Activated CD4-positive, alpha-beta memory T cell treated with anti-CD3 and anti-CD28 coated beads for 36 hours (primary cell): ENCODE results near the gene WDR43. TPM values are rescaled to one million over a fixed set of nuclear protein-coding genes. Genes with fewer than 3 reads are reported as not detected.
"Not testable (repeated sequence)": the region's sequence is repeated elsewhere in the genome, so short reads cannot be mapped to it uniquely, and the experiment has no call there.

Experiments used
- CTCF ChIA-PET: fragments of 350-600 bp; sonication (Branson Sonifier 250); formaldehyde crosslinking; loops from one replicate; lab custom pipeline; 2021; ENCODE audit warnings: antibody characterized with exemption, inconsistent platforms; lab: Charles Lee
- POLR2A ChIA-PET: fragments of 350-600 bp; sonication (Branson Sonifier 250); formaldehyde crosslinking; loops from one replicate; lab custom pipeline; 2021; ENCODE audit warnings: antibody characterized with exemption; lab: Charles Lee
- DNase-seq: peaks from one replicate; pipeline ENCODE4 v3.0.0-alpha.2; 2020
- H3K27ac Mint-ChIP-seq: one replicate; pipeline ENCODE4 v1.8.0; 2021; ENCODE audit warnings: mixed read lengths
- H3K27me3 Mint-ChIP-seq: one replicate; pipeline ENCODE4 v1.8.0; 2021; ENCODE audit warnings: mixed read lengths
- H3K36me3 Mint-ChIP-seq: one replicate; pipeline ENCODE4 v1.8.0; 2021; ENCODE audit warnings: mixed read lengths
- H3K4me1 Mint-ChIP-seq: one replicate; pipeline ENCODE4 v1.8.0; 2021; ENCODE audit warnings: low read depth, mixed read lengths
- H3K4me3 Mint-ChIP-seq: one replicate; pipeline ENCODE4 v1.8.0; 2021; ENCODE audit warnings: mild to moderate bottlenecking, mixed read lengths
- H3K9me3 Mint-ChIP-seq: one replicate; pipeline ENCODE4 v1.8.0; 2021; ENCODE audit warnings: mixed read lengths
- intact Hi-C: fragments of 100-400 bp; cut with micrococcal nuclease; formaldehyde crosslinking; loops from one replicate; pipeline ENCODE4 v1.15.1; 2023
- total RNA-seq, 2 experiments: library from RNA; stranded (reverse); gene quantifications; one replicate each; pipeline ENCODE4 v1.2.3, GENCODE V29; 2021

WDR43 gene
- total RNA-seq, 2 experiments from 2014 or later = 72.7 to 84.8 TPM

DNA sequence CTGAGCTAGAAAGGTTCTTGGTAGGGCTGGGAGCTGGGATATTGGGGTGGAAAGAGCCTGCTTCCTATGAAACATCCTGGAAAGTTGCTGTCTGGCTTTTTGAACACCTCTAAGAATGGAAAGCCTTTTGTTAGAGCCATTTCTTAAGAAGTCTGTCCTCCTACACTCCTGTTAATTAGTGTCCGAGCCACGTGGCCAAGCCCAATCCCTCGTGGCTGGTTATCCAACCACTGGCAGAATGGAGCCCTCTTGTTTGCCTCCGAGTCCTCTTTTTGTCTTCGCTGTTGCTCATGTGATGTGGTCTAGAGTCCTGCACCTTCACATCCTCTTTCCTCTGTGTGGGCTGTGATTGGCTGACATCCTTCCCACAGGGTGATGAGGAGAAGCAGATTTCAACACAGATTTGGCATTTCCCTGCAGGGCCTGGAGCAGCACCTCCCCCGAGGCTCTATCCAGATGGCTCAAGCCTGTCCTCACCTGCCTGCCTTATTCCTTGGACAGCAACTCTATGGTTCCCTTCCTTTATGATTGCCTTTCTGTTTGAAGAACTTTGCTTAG is 78.4 kb downstream of the WDR43 start:
- H3K4me1 Mint-ChIP-seq = peaks cover 12% of the 10 kb centered on the region
- peak; percentile 20 for DNase-seq
- no peak overlapping the region for H3K4me3 Mint-ChIP-seq
- intact Hi-C loops = no loop called here
- H3K36me3 Mint-ChIP-seq = no peaks in the 10 kb centered on the region
- CTCF ChIA-PET = interaction anchor here (1.0 kb wide), 1 partner anchor 43 kb away, joined by 3 read pairs; no protein-coding TSS in a partner anchor
- H3K9me3 Mint-ChIP-seq = peaks cover 2% of the 10 kb centered on the region
- H3K27me3 Mint-ChIP-seq = no peaks in the 10 kb centered on the region
- POLR2A ChIA-PET = no interaction called here
- H3K27ac Mint-ChIP-seq = no peak overlapping the region

DNA sequence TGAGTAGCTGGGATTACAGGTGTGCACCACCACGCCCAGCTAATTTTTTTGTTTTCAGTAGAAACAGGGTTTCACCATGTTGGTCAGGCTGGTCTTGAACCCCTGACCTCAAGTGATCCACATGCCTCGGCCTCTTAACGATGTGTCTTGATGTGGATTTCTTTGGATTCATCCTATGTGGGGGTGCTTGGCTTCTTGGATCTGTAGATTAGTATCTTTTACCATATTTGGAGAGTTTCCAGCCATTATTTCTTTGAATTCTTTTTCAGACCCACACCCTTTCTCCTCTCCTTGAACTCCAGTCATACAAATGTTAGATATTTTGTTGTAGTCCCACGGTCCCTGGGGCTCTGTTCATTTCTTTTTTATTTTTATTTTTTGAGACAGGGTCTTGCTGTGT is 79.8 kb downstream of the WDR43 start:
- CTCF ChIA-PET = no interaction called here
- intact Hi-C loops = no loop called here

DNA sequence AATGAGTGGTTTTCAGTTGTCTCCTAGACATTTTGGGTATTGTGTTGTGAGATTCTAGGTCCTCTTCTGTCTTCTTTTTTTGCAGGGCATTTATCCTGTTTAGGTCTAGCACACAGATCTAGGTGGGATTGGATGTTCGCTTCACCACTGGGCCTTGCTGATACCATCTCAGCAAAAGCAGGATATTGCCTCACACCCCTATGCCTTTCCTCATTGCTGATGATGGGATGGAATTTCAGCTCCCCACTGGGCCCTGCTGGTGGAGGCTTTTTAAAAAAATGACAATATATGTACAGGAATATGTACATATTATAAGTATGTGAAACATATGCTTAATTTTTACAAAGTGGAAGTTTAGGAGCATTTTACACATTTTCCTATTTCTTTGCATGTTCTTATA is 81.2 kb downstream of the WDR43 start:
- CTCF ChIA-PET = no interaction called here
- POLR2A ChIA-PET = no interaction called here
- Mint-ChIP-seq H3K27me3 (no peaks in the 10 kb centered on the region), H3K27ac (no peak overlapping the region), H3K9me3 (peaks cover 2% of the 10 kb centered on the region), H3K4me3 (no peak overlapping the region), H3K4me1 (peaks cover 12% of the 10 kb centered on the region), H3K36me3 (no peaks in the 10 kb centered on the region)
- no peak for DNase-seq
- intact Hi-C loops = no loop called here

More for the DNA sequence above, 79.8 kb downstream of the WDR43 start:
- H3K27me3 Mint-ChIP-seq = no peaks in the 10 kb centered on the region
- no peaks in the 10 kb centered on the region for H3K36me3 Mint-ChIP-seq
- no peak overlapping the region for H3K27ac Mint-ChIP-seq
- no peak for DNase-seq
- peaks cover 12% of the 10 kb centered on the region for H3K4me1 Mint-ChIP-seq
- no peak overlapping the region for H3K4me3 Mint-ChIP-seq
- H3K9me3 Mint-ChIP-seq = peaks cover 2% of the 10 kb centered on the region
- POLR2A ChIA-PET = interaction anchor here (1.0 kb wide), 1 partner anchor 40 kb away, joined by 3 read pairs; no protein-coding TSS in a partner anchor

DNA sequence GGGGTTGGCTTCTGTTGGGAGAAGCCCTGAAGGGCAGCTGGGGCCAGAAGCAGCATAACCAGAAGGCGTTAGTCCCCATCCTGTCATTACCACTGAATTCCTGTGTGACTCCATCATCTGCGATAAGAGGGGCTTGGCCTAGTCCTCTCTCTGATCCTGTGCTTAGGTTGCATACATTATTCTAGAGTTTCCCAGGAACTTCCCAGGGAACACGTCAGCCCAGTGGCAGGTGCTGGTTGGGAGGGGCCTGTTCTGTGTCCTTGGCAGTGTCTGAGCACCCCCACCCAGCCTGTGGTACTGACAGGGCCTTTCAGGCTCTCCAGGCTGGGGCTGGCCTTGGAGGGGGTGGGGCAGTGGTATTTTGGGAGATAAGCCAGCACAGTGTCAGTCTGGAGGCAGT is 82.1 kb downstream of the WDR43 start:
- H3K4me3 Mint-ChIP-seq = no peak overlapping the region
- DNase-seq = no peak
- no peaks in the 10 kb centered on the region for H3K27me3 Mint-ChIP-seq
- peaks cover 2% of the 10 kb centered on the region for H3K9me3 Mint-ChIP-seq
- intact Hi-C loops = no loop called here
- ChIA-PET POLR2A (no interaction called here), CTCF (interaction anchor here (0.6 kb wide), 1 partner anchor 259 kb away, joined by 5 read pairs; no protein-coding TSS in a partner anchor)
- H3K27ac Mint-ChIP-seq = no peak overlapping the region
- peaks cover 12% of the 10 kb centered on the region for H3K4me1 Mint-ChIP-seq
- H3K36me3 Mint-ChIP-seq = no peaks in the 10 kb centered on the region

DNA sequence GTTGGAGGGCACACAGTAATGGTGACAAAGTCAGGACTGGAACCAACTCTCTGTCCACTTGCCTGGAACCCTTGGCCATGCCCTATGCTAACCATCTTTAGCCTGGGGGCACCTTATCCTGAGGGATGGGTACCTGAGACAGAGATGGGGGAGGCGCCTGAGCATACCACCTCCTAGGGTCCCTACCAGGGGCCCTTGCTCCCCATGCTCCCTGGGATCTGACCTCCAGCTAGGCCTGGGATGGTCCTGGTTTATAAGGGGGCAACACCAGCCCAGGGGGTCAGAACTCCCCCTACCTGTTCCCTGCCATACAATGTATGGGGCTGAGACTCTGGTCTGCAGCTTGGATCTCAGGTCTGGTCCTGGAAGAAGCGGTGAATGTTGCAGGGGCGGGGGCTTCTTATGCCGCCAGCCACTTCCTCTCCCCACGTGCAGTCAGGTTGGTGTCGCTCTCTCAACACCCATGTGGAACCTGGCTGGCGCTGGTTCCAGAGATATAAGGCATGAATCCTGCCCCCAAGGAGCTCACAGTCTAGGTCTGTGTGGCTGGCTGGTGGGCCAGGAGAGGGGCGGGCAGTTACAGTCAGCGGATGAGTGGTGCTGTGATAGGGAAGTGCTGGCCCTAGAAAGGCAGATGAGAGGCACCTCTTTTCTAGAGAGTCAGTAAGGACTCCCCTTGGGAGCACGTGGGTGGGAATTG is 82.9 kb downstream of the WDR43 start:
- no peak overlapping the region for H3K27ac Mint-ChIP-seq
- intact Hi-C loops = no loop called here
- POLR2A ChIA-PET = no interaction called here

DNA sequence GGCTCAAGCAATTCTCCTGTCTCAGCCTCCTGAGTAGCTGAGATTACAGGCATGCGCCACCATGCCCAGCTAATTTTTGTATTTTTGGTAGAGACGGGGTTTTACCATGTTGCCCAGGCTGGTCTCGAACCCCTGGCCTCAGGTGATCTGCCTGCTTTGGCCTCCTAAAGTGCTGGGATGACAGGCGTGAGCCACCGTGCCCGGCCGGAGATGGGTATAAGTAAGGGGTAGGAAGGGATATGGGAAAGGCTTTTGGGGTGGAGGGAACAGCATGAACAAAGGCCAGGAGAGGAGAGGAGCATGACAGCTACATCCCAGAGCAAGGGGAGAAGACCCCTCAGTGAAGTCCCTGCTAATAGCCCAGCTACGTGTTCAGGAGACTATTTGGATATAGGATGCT is 83.5 kb downstream of the WDR43 start:
- H3K27me3 Mint-ChIP-seq, DNase-seq, POLR2A ChIA-PET, intact Hi-C loops, H3K4me3 Mint-ChIP-seq, H3K9me3 Mint-ChIP-seq, H3K27ac Mint-ChIP-seq, H3K36me3 Mint-ChIP-seq, H3K4me1 Mint-ChIP-seq: not testable (repeated sequence)
- CTCF ChIA-PET = interaction anchor here (1.2 kb wide), 1 partner anchor 35 kb away, joined by 3 read pairs; no protein-coding TSS in a partner anchor

More for the DNA sequence above, 82.9 kb downstream of the WDR43 start:
- H3K27me3 Mint-ChIP-seq = no peaks in the 10 kb centered on the region
- no peak overlapping the region for H3K4me3 Mint-ChIP-seq
- H3K4me1 Mint-ChIP-seq = peaks cover 12% of the 10 kb centered on the region
- H3K36me3 Mint-ChIP-seq = no peaks in the 10 kb centered on the region
- CTCF ChIA-PET = no interaction called here
- DNase-seq = no peak
- H3K9me3 Mint-ChIP-seq = peaks cover 2% of the 10 kb centered on the region

DNA sequence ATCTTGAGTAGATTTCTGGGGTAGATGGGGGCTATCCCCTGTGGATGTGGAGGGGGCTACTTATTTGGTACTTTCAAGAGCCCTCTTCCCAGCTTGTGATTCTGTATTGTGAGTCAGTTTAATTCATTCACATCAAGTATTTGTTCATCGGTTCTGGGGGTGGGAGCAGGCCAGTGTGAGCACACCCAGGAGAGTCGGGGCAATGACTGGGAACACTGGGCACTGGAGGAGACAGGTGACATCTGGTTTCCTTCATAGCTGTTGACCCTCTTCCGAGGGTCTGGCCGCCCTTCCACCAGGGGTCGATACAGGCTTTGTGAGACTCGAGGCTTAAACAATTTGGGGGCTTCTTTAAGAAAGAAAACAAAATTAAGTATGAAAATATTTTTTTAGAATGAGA is 84.1 kb downstream of the WDR43 start:
- ChIA-PET CTCF (interaction anchor here (1.2 kb wide), 1 partner anchor 34 kb away, joined by 3 read pairs; no protein-coding TSS in a partner anchor), POLR2A (no interaction called here)
- intact Hi-C loops = no loop called here

DNA sequence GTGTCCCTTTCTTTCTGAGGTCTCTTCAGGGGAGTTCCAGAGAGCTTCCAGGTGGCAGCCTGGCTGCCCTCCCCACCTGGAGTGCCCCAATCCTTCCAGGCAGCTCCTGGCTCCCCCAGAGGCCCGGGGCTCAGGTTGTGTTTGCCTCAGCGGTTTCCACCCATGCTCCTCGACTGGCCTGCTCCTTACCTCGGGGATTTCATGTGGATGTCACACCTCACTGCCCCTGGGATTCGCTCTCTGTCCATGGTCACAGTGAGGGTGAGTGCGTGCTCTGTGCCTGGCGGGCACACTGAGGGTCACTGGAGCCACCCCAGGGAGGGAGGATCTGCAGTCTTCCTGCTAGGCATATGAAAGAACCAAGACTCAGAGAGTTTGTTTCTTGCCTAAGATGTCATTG is 84.6 kb downstream of the WDR43 start:
- CTCF ChIA-PET = interaction anchor here (1.2 kb wide), 1 partner anchor 34 kb away, joined by 3 read pairs; no protein-coding TSS in a partner anchor
- no peak for DNase-seq

More for the DNA sequence above, 84.1 kb downstream of the WDR43 start:
- DNase-seq = no peak
- Mint-ChIP-seq H3K27me3 (no peaks in the 10 kb centered on the region), H3K4me3 (no peak overlapping the region), H3K4me1 (peaks cover 1% of the 10 kb centered on the region), H3K36me3 (no peaks in the 10 kb centered on the region), H3K9me3 (peaks cover 2% of the 10 kb centered on the region), H3K27ac (no peak overlapping the region)

DNA sequence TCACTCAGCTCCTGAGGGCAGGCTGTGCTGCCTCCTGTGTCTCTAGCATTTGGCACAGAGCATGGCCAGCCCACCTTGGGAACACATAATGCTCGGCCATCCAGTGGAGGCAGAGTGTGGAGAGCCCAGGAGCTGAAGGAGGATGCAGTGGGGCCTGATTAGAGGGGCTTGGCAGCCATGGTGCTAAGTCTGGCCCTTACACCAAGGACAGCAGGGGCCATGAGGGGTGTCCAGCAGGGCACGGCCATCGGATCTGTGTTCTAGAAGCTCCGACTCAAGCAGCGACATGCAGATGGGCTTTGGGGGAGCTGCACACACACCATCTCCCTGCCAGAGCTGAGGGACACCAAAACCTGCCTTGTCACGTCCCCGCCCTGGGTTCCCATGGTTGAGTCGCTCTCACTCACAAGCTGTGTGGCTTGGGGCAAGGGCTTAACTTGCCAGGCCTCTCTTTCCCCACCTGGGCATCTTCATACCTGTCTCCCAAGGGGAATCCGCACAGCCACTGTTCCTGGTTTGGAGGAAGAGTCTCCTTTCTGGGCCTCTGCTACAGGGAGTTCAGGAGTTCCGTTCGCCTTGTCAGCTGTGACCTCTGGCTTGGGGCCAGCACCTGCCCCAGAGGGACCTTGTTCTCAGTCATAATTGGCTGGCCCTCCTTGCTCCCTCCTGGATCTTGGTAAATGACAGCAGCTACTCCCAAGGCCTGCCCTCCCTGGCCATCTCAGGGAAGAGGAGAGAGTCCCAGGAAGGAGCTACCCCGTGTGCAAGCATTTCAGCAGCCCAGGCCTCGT is 85.3 kb downstream of the WDR43 start:
- ChIA-PET CTCF (interaction anchor here (1.0 to 1.2 kb wide), 2 partner anchors 21 to 33 kb away, joined by 3 read pairs; no protein-coding TSS in a partner anchor), POLR2A (no interaction called here)
- no peaks in the 10 kb centered on the region for H3K36me3 Mint-ChIP-seq
- intact Hi-C loops = no loop called here
- no peaks in the 10 kb centered on the region for H3K4me1 Mint-ChIP-seq
- no peak for DNase-seq
- H3K27me3 Mint-ChIP-seq = no peaks in the 10 kb centered on the region
- no peak overlapping the region for H3K4me3 Mint-ChIP-seq
- no peaks in the 10 kb centered on the region for H3K9me3 Mint-ChIP-seq
- no peak overlapping the region for H3K27ac Mint-ChIP-seq

More for the DNA sequence above, 84.6 kb downstream of the WDR43 start:
- H3K27me3 Mint-ChIP-seq = no peaks in the 10 kb centered on the region
- POLR2A ChIA-PET = no interaction called here
- H3K9me3 Mint-ChIP-seq = no peaks in the 10 kb centered on the region
- no peak overlapping the region for H3K4me3 Mint-ChIP-seq
- no peak overlapping the region for H3K27ac Mint-ChIP-seq
- H3K4me1 Mint-ChIP-seq = no peaks in the 10 kb centered on the region
- intact Hi-C loops = no loop called here
- H3K36me3 Mint-ChIP-seq = no peaks in the 10 kb centered on the region

DNA sequence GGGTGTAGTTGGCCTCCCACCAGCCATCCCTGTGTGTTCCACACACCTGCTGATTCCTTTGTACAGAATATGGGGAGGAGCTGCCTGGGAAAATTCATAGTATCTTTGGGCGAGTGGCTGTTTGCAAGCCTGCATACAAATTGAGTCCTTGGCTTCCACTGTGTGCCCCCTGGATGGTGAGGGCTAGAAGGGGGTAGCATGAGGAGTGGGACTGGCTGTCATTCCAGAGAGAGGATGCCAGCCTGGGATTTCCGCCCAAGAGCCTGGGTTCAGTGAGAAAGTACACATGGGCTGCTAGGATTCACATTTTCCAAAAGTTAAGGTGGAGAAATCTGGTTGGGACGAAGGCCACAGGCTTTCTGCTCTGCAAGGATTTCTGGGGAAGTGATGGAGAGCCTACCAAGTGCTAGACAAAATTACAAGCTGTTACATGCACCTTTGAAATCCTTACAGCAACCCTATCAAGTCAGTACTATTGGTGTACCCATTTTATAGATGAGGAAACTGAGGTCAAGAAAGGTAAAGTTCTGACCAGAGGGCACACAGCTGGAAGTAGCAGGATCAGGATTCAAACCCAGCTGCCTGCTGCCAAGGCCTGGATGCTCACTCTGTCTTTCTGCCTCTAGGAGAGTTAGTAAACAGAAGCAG is 86.0 kb downstream of the WDR43 start:
- POLR2A ChIA-PET = no interaction called here
- CTCF ChIA-PET = interaction anchor here (1.0 kb wide), 1 partner anchor 21 kb away, joined by 3 read pairs; no protein-coding TSS in a partner anchor
- Mint-ChIP-seq H3K27ac (no peak overlapping the region), H3K9me3 (no peaks in the 10 kb centered on the region), H3K4me3 (no peak overlapping the region), H3K36me3 (no peaks in the 10 kb centered on the region), H3K4me1 (no peaks in the 10 kb centered on the region), H3K27me3 (no peaks in the 10 kb centered on the region)
- no peak for DNase-seq
- intact Hi-C loops = no loop called here

DNA sequence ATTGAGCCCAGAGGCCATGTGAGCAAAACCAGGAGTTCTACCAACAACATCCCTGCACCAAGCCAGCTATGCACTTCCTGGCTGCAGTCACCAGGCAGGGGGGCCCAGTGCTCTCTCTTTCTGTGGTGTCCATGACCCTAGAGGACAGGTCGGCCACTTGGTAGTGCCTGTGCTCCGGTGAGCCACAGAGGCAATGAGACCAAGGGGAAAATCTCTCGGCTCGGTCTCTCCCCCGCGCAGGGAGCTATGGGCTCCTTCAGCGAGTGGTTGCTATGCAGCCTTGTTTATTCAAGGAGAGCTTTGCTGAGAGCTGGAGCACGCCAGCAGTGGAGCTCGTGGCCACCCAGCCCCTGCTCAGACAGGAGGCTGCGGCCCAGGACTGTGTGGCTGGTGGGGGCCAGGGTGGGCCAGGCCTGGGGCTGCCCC is 86.6 kb downstream of the WDR43 start, which contains the start of gene TOGARAM2:
Gene TOGARAM2, plus strand, starts transcription at position 283 of the 426 bp plus-strand sequence. CDS start 13,537 bp downstream, outside the sequence.
- intact Hi-C loops = no loop called here
- no peaks in the 10 kb centered on the region for H3K27me3 Mint-ChIP-seq
- H3K36me3 Mint-ChIP-seq = no peaks in the 10 kb centered on the region
- H3K4me3 Mint-ChIP-seq = no peak within 1 kb of the TSS
- no peaks in the 10 kb centered on the region for H3K4me1 Mint-ChIP-seq
- CTCF ChIA-PET = interaction anchor here (1.0 kb wide), 1 partner anchor 22 kb away, joined by 3 read pairs; no protein-coding TSS in a partner anchor
- H3K27ac Mint-ChIP-seq = no peak within 1 kb of the TSS
- DNase-seq = no peak
- POLR2A ChIA-PET = no interaction called here
- H3K9me3 Mint-ChIP-seq = no peaks in the 10 kb centered on the region
